Right cardiac atrium (tissue), 5 donors: ENCODE data around the gene APOE. TPM values are rescaled to one million over a fixed set of nuclear protein-coding genes. Genes with fewer than 3 reads are reported as not detected.
"Not testable (repeated sequence)": the region's sequence is repeated elsewhere in the genome, so short reads cannot be mapped to it uniquely, and the experiment has no call there.

Experiments
- ATAC-seq, 2 donors: fragments of 200-7000 bp; cut with Tn5 transposase; one replicate each; pipeline versions ENCODE4 v1.8.0 to v1.9.1; 2020; ENCODE audit warnings: moderate library complexity in 2 of 2, mild to moderate bottlenecking in 1 of 2
- DNase-seq, 3 donors: peaks; one replicate each; pipeline ENCODE4 v3.0.0-alpha.2; 2020
- H3K27ac ChIP-seq: one replicate; pipeline ENCODE4 v1.5.1; 2013; ENCODE audit warnings: mild to moderate bottlenecking, low read length, control low read depth, moderate library complexity
- H3K27me3 ChIP-seq: one replicate; pipeline ENCODE4 v1.6.1; 2013; ENCODE audit not compliant: control insufficient read depth, insufficient read depth
- H3K4me1 ChIP-seq: one replicate; pipeline ENCODE4 v1.6.1; 2013; ENCODE audit warnings: low read length; ENCODE audit not compliant: control insufficient read depth, insufficient read depth
- H3K4me3 ChIP-seq: one replicate; pipeline ENCODE4 v1.5.1; 2013; ENCODE audit warnings: low read length, control low read depth
- H3K9me3 ChIP-seq: one replicate; pipeline ENCODE4 v1.6.1; 2013; ENCODE audit warnings: low read length; ENCODE audit not compliant: control insufficient read depth
- WGBS: extraction: QIAGEN DNeasy Blood & Tissue Kit; methylation state at CpG from one replicate; pipeline ENCODE4 v1.1.7; 2013; 5-methylcytosine and 5-hydroxymethylcytosine counted together
- intact Hi-C, 4 donors: fragments of 100-400 bp; cut with DNase I; formaldehyde crosslinking; loops; one replicate each; pipeline versions ENCODE4 v1.11.0 to v1.14.0; 2022 to 2023
- polyA plus RNA-seq: library from polyadenylated mRNA; stranded (reverse); fragments of 200-250 nt; gene quantifications from one replicate; pipeline ENCODE4 v1.2.3, GENCODE V29; 2013
- total RNA-seq, 4 donors: library from RNA; stranded (reverse); fragmentation: NEBNext Ultra II Directional; extraction: Animal tissue kit (Norgen Biotek cat#: 25700); gene quantifications; one replicate each; pipeline ENCODE4 v1.2.1, GENCODE V29; 2021
- donor health status: healthy with polysubstance abuse.
- donor health status: DM: no; HTN: yes; CAD: no.
- donor health status: DM: no; HTN: no; CAD: no.
- donor health status: DM: no; HTN: yes; CAD: no; lungs with severe emphysema.
- donor health status: DM: yes; HTN: yes; CAD: no.

Gene APOE
- total and polyA plus RNA-seq, 5 donors: 28.6 to 109 (median 82.7) TPM

DNA sequence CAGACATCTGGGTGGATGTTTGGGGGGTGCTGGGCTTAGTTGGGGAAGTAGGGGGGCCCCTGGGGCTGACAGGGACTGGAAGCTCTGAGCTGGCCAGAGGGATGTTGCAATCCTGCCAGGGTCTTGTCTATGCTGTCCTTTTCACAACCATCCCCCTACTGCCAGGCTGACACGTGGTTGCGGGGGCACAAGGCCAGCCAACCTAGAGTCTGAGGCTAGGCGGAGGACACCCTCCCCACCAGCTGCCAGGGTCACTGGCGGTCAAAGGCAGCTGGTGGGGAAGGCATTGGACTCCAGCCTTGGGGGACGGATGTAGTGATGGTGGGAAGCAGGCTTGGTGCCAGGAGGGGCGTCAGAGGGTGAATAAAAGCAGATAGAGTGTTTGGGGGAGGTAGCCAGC lies 7.3 kb downstream of the APOE start:
- ATAC-seq: peak in 1 of 2 donors; percentile 28
- 33% methylated on average over 6 of the region's 6 CpGs for WGBS
- no peak overlapping the region for H3K27ac ChIP-seq
- no peaks in the 10 kb centered on the region for H3K27me3 ChIP-seq
- intact Hi-C loops: loop anchor here in 1 of 4 donors (5.0 kb wide), 1 partner anchor 34 kb away; the partner anchor contains the start of gene APOC2
- DNase-seq: peak in 2 of 3 donors; percentile 65 to 87
- H3K9me3 ChIP-seq: no peaks in the 10 kb centered on the region
- H3K4me1 ChIP-seq: no peaks in the 10 kb centered on the region
- no peak overlapping the region for H3K4me3 ChIP-seq

GRCh38 chr19:44913512-44914432 lies 8.2 kb downstream of the APOE start:
- not testable (repeated sequence) for H3K4me1 ChIP-seq, H3K9me3 ChIP-seq, ATAC-seq, H3K27ac ChIP-seq, H3K27me3 ChIP-seq, H3K4me3 ChIP-seq
- 59% methylated on average over 23 of the region's 23 CpGs for WGBS
- intact Hi-C loops: loop anchor here in 1 of 4 donors (5.0 kb wide), 1 partner anchor 34 kb away; the partner anchor contains the start of gene APOC2
- DNase-seq: peak in 1 of 3 donors; percentile 5

DNA sequence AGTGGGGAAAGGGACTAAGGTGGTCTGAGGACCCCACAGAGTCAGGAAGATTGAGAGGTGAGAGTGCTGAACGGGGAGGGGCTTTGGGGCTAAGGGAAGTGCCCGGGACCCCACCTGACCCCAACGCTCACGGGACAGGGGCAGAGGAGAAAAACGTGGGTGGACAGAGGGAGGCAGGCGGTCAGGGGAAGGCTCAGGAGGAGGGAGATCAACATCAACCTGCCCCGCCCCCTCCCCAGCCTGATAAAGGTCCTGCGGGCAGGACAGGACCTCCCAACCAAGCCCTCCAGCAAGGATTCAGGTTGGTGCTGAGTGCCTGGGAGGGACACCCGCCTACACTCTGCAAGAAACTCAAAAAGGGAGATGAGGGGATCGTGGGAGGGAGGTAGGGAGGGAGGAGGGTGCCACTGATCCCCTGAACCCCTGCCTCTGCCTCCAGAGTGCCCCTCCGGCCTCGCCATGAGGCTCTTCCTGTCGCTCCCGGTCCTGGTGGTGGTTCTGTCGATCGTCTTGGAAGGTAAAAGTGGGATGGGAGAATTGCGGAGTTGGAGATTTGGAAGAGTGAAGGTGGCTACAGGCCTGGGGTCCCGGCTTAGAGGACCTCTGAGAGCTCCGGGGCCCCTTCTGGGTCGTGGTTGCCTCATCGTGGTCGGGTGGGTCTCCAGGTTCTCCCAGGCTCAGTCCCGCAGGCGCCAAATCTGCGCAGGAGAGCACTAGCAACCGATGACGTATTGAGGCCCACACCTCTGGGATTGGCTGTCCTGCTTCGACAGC lies 9.0 kb downstream of the APOE start, which contains the start of gene APOC1:
Gene APOC1, plus strand, starts transcription at position 176 of the 774 bp plus-strand sequence. Its CDS starts 284 bp downstream, at position 460.
- ATAC-seq: peak; percentile 93
- intact Hi-C loops: loop anchor here in 1 of 4 donors (5.0 kb wide), 1 partner anchor 33 kb away; the partner anchor contains the start of gene APOC2
- WGBS: 7% methylated on average over 27 of the region's 28 CpGs

DNA sequence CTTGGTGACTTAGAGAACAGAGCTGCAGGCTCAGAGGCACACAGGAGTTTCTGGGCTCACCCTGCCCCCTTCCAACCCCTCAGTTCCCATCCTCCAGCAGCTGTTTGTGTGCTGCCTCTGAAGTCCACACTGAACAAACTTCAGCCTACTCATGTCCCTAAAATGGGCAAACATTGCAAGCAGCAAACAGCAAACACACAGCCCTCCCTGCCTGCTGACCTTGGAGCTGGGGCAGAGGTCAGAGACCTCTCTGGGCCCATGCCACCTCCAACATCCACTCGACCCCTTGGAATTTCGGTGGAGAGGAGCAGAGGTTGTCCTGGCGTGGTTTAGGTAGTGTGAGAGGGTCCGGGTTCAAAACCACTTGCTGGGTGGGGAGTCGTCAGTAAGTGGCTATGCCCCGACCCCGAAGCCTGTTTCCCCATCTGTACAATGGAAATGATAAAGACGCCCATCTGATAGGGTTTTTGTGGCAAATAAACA lies 18.7 kb downstream of the APOE start:
- intact Hi-C loops: no loop called here
- H3K4me3 ChIP-seq: no peak overlapping the region
- 71% methylated on average over 8 of the region's 8 CpGs for WGBS
- H3K27me3 ChIP-seq: no peaks in the 10 kb centered on the region
- H3K4me1 ChIP-seq: no peaks in the 10 kb centered on the region
- H3K9me3 ChIP-seq: no peaks in the 10 kb centered on the region
- ATAC-seq: no peak
- no peak overlapping the region for H3K27ac ChIP-seq
- peak in 1 of 3 donors; percentile 41 for DNase-seq

More for the DNA sequence above, 9.0 kb downstream of the APOE start, which contains the start of gene APOC1:
- DNase-seq: peak; percentile 85 to 93 (median 93)
- peak within 1 kb of the TSS; percentile 44 for H3K4me3 ChIP-seq
- not testable (repeated sequence) for H3K4me1 ChIP-seq, H3K27ac ChIP-seq, H3K27me3 ChIP-seq, H3K9me3 ChIP-seq

DNA sequence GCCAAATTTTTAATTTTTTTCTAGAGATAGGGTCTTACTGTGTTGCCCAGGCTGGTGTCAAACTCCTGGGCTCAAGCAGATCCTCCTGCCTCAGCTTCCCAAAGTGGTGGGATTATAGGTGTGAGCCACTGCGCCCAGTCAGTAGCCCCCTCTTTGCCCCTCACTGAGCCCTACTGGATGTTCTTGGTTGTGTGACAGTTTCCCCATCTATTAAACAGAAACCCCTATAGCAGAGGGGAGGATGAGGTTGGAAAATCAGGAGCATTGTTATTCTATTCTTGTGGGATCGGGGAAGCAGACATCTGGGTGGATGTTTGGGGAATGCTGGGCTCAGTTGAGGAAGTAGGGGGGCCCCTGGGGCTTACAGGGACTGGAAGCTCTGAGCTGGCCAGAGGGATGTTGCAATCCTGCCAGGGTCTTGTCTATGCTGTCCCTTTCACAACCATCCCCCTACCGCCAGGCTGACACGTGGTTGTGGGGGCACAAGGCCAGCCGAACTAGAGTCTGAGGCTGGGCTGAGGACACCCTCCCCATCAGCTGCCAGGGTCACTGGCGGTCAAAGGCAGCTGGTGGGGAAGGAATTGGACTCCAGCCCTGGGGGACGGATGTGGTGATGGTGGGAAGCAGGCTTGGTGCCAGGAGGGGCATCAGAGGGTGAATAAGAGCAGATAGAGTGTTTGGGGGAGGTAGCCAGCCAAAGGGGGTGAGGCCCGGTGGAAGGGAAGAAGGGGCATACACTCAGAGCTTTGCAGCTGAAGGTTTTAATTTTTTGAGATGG lies 19.7 kb downstream of the APOE start:
- Histone ChIP-seq H3K9me3 (no peaks in the 10 kb centered on the region), H3K4me3 (no peak overlapping the region), H3K27ac (peak overlapping the region; percentile 49), H3K4me1 (no peaks in the 10 kb centered on the region), H3K27me3 (no peaks in the 10 kb centered on the region)
- peak; percentile 83 for ATAC-seq
- intact Hi-C loops: no loop called here
- WGBS: 25% methylated on average over 8 of the region's 8 CpGs
- peak; percentile 87 to 96 (median 92) for DNase-seq

DNA sequence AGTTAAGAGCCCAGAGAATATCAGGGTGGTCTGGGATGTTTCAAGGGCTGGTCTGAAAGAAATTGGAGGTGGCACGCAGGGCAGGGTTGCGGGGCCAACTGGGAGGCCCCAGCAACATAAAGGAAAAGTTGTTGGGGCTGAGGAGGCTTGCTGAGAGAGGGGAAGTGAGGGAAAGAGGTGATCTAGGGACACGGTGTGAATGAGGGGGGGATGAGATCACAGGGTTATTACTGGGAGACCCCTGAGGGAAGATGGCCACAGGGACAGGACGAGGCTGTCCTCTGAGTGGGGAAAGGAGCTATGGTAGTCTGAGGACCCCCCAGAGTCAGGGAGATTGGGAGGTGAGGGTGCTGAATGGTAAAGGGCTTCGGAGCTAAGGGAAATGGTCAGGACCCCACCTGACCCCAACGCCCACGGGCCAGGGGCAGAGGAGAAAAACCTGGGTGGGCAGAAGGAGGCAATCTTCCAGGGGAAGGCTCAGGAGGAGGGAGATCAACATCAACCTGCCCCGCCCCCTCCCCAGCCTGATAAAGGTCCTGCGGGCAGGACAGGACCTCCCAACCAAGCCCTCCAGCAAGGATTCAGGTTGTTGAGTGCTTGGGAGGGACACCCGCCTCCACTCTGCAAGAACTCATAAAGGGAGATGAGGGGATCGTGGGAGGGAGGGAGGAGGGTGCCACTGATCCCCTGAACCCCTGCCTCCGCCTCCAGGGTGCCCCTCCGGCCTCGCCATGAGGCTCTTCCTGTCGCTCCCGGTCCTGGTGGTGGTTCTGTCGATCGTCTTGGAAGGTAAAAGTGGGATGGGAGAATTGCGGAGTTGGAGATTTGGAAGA lies 20.9 kb downstream of the APOE start:
- H3K27ac ChIP-seq, H3K4me1 ChIP-seq, intact Hi-C loops, H3K9me3 ChIP-seq, H3K4me3 ChIP-seq, H3K27me3 ChIP-seq: not testable (repeated sequence)
- ATAC-seq (peak in 1 of 2 donors; percentile 14), DNase-seq (peak in 1 of 3 donors; percentile 18)
- 36% methylated on average over 19 of the region's 19 CpGs for WGBS

- Histone ChIP-seq H3K27ac (no peak overlapping the region), H3K4me1 (no peaks in the 10 kb centered on the region), H3K9me3 (no peaks in the 10 kb centered on the region), H3K27me3 (no peaks in the 10 kb centered on the region), H3K4me3 (no peak overlapping the region)
- DNase-seq (peak in 1 of 3 donors; percentile 34), ATAC-seq (no peak)
- WGBS: 36% methylated on average over 5 of the region's 5 CpGs
- intact Hi-C loops: no loop called here
These were observed 22.1 kb downstream of the APOE start for GRCh38 chr19:44927746-44928145.

DNA sequence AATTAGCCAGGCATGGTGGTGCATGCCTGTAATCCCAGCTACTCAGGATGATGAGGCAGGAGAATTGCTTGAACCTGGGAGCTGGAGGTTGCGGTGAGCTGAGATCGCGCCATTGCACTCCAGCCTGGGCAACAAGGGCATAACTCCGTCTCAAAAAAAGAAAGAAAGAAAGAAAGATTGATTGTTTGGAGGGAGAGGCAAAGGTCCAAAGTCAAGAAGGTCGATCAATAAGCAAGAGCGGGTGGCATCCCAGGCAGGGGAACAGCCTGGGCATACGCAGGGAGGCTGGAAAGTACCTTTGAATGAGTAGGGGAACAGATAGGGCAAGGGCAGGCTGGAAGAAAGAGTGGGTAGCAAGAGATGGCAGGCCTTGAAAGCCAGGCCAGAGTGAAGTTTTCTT lies 24.5 kb downstream of the APOE start:
- ATAC-seq: no peak

GRCh38 chr19:44931541-44931940 lies 25.9 kb downstream of the APOE start:
- Histone ChIP-seq H3K4me1 (no peaks in the 10 kb centered on the region), H3K9me3 (no peaks in the 10 kb centered on the region), H3K27me3 (no peaks in the 10 kb centered on the region), H3K27ac (no peak overlapping the region), H3K4me3 (no peak overlapping the region)
- 87% methylated on average over 4 of the region's 4 CpGs for WGBS
- DNase-seq (no peak), ATAC-seq (no peak)
- intact Hi-C loops: no loop called here

More for the DNA sequence above, 24.5 kb downstream of the APOE start:
- no peaks in the 10 kb centered on the region for H3K9me3 ChIP-seq
- H3K27ac ChIP-seq: no peak overlapping the region
- H3K4me1 ChIP-seq: no peaks in the 10 kb centered on the region
- H3K27me3 ChIP-seq: no peaks in the 10 kb centered on the region
- intact Hi-C loops: no loop called here
- H3K4me3 ChIP-seq: no peak overlapping the region
- 91% methylated on average over 7 of the region's 7 CpGs for whole genome bisulfite sequencing
- DNase-seq: no peak
